Loucy (cell line): Measurements from ENCODE around the gene AGO3.

Source experiments
- H2AFZ ChIP-seq: fragments of 200-600 bp; sonication (generic); 2 replicates; pipeline ENCODE4 v1.6.0; 2016; ENCODE audit warnings: antibody characterized with exemption, mild to moderate bottlenecking, low read length, moderate library complexity
- H3F3A ChIP-seq: fragments of 200-600 bp; 2 replicates; pipeline ENCODE4 v1.6.0; 2016; ENCODE audit warnings: antibody characterized with exemption, low read depth, mild to moderate bottlenecking
- H3K27me3 ChIP-seq: fragments of 200-600 bp; sonication (generic); 2 replicates; pipeline ENCODE4 v1.6.1; 2014; ENCODE audit warnings: low read length, mild to moderate bottlenecking; ENCODE audit not compliant: insufficient read depth, poor library complexity, severe bottlenecking
- H3K36me3 ChIP-seq: fragments of 200-600 bp; sonication (generic); 2 replicates; pipeline ENCODE4 v1.6.1; 2016; ENCODE audit warnings: low read length; ENCODE audit not compliant: insufficient read depth
- H3K4me1 ChIP-seq: fragments of 200-600 bp; sonication (generic); 2 replicates; pipeline ENCODE4 v1.5.1; 2014; ENCODE audit warnings: low read length, mild to moderate bottlenecking; ENCODE audit not compliant: insufficient read depth, poor library complexity, severe bottlenecking
- H3K4me2 ChIP-seq: fragments of 200-600 bp; sonication (generic); 2 replicates; pipeline ENCODE4 v1.6.0; 2014; ENCODE audit warnings: antibody characterized with exemption, low read length, low read depth, mild to moderate bottlenecking; ENCODE audit not compliant: poor library complexity, severe bottlenecking
- H3K4me3 ChIP-seq: fragments of 200-600 bp; sonication (generic); 2 replicates; pipeline ENCODE4 v1.5.1; 2014; ENCODE audit warnings: low read length, mild to moderate bottlenecking, mixed read lengths; ENCODE audit not compliant: poor library complexity, severe bottlenecking
- H3K79me2 ChIP-seq: fragments of 200-600 bp; sonication (generic); 2 replicates; pipeline ENCODE4 v1.6.1; 2014; ENCODE audit warnings: low read length; ENCODE audit not compliant: insufficient read depth
- H3K9ac ChIP-seq: fragments of 200-600 bp; sonication (generic); 2 replicates; pipeline ENCODE4 v1.6.0; 2014; ENCODE audit warnings: mild to moderate bottlenecking, low read depth, low read length, moderate library complexity; ENCODE audit not compliant: poor library complexity, severe bottlenecking
- H3K9me2 ChIP-seq: fragments of 200-600 bp; sonication (generic); replicated peaks from 2 replicates; pipeline ENCODE4 v1.6.1; 2016; ENCODE audit warnings: low read depth, low read length, mixed read lengths
- H3K9me3 ChIP-seq: fragments of 200-600 bp; sonication (generic); 2 replicates; pipeline ENCODE4 v1.6.1; 2014; ENCODE audit warnings: mild to moderate bottlenecking, antibody characterized with exemption, low read length, low read depth; ENCODE audit not compliant: insufficient read depth
- H4K20me1 ChIP-seq: fragments of 200-600 bp; sonication (generic); 2 replicates; pipeline ENCODE4 v1.6.0; 2014; ENCODE audit warnings: antibody characterized with exemption, low read length, mild to moderate bottlenecking; ENCODE audit not compliant: insufficient read depth, poor library complexity, severe bottlenecking
- CTCF ChIP-seq: fragments of 200-600 bp; sonication (generic); conservative IDR thresholded peaks from 2 replicates; pipeline ENCODE4 v1.5.1; 2014; ENCODE audit warnings: mild to moderate bottlenecking, antibody characterized with exemption, low read length
- EZH2phosphoT487 ChIP-seq: fragments of 200-600 bp; IDR thresholded peaks from 2 replicates; pipeline ENCODE4 v1.6.1; 2018; ENCODE audit warnings: antibody characterized with exemption, mild to moderate bottlenecking, moderate library complexity, borderline replicate concordance

The AGO3 gene

GRCh38 chr1:36053978-36054377, 123.1 kb downstream of the AGO3 start:
- no peaks in the 10 kb centered on the region for H3K79me2 ChIP-seq
- no peaks in the 10 kb centered on the region for H3K9me3 ChIP-seq
- H2AFZ ChIP-seq = no peak overlapping the region
- TF ChIP-seq EZH2phosphoT487 (no peak), CTCF (no peak)
- H4K20me1 ChIP-seq = no peaks in the 10 kb centered on the region
- H3K4me3 ChIP-seq = no peak overlapping the region
- H3K4me2 ChIP-seq = no peak overlapping the region
- no peaks in the 10 kb centered on the region for H3F3A ChIP-seq
- peaks cover 5% of the 10 kb centered on the region; the same call in 1 of the 2 replicates for H3K36me3 ChIP-seq
- H3K4me1 ChIP-seq = no peaks in the 10 kb centered on the region
- H3K27me3 ChIP-seq = no peaks in the 10 kb centered on the region
- no peaks in the 10 kb centered on the region for H3K9me2 ChIP-seq
- H3K9ac ChIP-seq = no peak overlapping the region

GRCh38 chr1:36055706-36056105, 124.8 kb downstream of the AGO3 start:
- Histone ChIP-seq H3K9ac (no peak overlapping the region), H3K4me2 (no peak overlapping the region), H3K36me3 (peaks cover 5% of the 10 kb centered on the region; the same call in 1 of the 2 replicates), H4K20me1 (no peaks in the 10 kb centered on the region), H2AFZ (no peak overlapping the region), H3K9me2 (no peaks in the 10 kb centered on the region), H3K4me1 (no peaks in the 10 kb centered on the region), H3K9me3 (no peaks in the 10 kb centered on the region), H3K79me2 (no peaks in the 10 kb centered on the region), H3K27me3 (no peaks in the 10 kb centered on the region), H3K4me3 (no peak overlapping the region), H3F3A (no peaks in the 10 kb centered on the region)
- TF ChIP-seq CTCF (no peak), EZH2phosphoT487 (no peak)

- Histone ChIP-seq H3K9ac (no peak overlapping the region), H3K9me3 (no peaks in the 10 kb centered on the region), H3K9me2 (no peaks in the 10 kb centered on the region), H4K20me1 (no peaks in the 10 kb centered on the region), H3K4me1 (no peaks in the 10 kb centered on the region), H3K4me3 (no peak overlapping the region), H2AFZ (no peak overlapping the region), H3K36me3 (no peaks in the 10 kb centered on the region), H3K4me2 (no peak overlapping the region), H3F3A (no peaks in the 10 kb centered on the region), H3K27me3 (no peaks in the 10 kb centered on the region), H3K79me2 (no peaks in the 10 kb centered on the region)
- TF ChIP-seq CTCF (no peak), EZH2phosphoT487 (no peak)
Observed at GRCh38 chr1:36062315-36062714, 131.4 kb downstream of the AGO3 start.
